GM12874 (cell line): ENCODE data around the gene USP17L12.
"Not testable (repeated sequence)": the region's sequence is repeated elsewhere in the genome, so short reads cannot be mapped to it uniquely, and the experiment has no call there.

Source experiments
- TF ChIP-seq, protein P1 (sequence below): IDR thresholded peaks from 2 replicates; pipeline ENCODE4 v1.5.1; 2011; ENCODE audit warnings: low read depth, mild to moderate bottlenecking, control low read depth, low read length, moderate library complexity; ENCODE audit not compliant: insufficient read depth

USP17L12 gene, protein sequence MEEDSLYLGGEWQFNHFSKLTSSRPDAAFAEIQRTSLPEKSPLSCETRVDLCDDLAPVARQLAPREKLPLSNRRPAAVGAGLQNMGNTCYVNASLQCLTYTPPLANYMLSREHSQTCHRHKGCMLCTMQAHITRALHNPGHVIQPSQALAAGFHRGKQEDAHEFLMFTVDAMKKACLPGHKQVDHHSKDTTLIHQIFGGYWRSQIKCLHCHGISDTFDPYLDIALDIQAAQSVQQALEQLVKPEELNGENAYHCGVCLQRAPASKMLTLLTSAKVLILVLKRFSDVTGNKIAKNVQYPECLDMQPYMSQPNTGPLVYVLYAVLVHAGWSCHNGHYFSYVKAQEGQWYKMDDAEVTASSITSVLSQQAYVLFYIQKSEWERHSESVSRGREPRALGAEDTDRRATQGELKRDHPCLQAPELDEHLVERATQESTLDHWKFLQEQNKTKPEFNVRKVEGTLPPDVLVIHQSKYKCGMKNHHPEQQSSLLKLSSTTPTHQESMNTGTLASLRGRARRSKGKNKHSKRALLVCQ

DNA sequence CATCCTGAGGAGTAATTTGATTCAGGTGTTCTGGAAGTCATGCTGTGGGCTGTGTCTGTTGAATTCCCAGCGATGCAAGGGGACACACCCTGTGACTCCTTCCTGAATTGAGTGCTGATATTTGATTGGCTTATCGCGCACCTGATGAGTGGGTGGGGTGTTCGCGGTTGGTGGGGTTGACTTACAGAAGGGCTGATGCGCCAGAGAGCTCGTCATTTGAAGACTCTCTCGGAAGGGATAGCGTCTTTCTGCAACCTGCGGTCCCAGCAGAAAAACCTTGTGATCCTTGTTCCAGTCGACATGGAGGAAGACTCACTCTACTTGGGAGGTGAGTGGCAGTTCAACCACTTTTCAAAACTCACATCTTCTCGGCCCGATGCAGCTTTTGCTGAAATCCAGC lies at the start of gene USP17L12:
TSS of gene USP17L12 (plus strand) at position 301 of the 400 bp plus-strand sequence. CDS start at position 301, 0 bp downstream.
- TF ChIP-seq, protein P1, sequence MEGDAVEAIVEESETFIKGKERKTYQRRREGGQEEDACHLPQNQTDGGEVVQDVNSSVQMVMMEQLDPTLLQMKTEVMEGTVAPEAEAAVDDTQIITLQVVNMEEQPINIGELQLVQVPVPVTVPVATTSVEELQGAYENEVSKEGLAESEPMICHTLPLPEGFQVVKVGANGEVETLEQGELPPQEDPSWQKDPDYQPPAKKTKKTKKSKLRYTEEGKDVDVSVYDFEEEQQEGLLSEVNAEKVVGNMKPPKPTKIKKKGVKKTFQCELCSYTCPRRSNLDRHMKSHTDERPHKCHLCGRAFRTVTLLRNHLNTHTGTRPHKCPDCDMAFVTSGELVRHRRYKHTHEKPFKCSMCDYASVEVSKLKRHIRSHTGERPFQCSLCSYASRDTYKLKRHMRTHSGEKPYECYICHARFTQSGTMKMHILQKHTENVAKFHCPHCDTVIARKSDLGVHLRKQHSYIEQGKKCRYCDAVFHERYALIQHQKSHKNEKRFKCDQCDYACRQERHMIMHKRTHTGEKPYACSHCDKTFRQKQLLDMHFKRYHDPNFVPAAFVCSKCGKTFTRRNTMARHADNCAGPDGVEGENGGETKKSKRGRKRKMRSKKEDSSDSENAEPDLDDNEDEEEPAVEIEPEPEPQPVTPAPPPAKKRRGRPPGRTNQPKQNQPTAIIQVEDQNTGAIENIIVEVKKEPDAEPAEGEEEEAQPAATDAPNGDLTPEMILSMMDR, result not testable (repeated sequence)

DNA sequence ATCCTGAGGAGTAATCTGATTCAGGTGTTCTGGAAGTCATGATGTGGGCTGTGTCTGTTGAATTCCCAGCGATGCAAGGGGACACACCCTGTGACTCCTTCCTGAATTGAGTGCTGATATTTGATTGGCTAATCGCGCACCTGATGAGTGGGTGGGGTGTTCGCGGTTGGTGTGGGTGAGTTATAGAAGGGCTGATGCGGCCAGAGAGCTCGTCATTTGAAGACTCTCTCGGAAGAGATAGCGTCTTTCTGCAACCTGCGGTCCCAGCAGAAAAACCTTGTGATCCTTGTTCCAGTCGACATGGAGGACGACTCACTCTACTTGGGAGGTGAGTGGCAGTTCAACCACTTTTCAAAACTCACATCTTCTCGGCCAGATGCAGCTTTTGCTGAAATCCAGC lies 9.6 kb upstream of the USP17L12 start, which contains the start of gene USP17L10:
TSS of gene USP17L10 (plus strand) at position 301 of the 400 bp plus-strand sequence. CDS start at position 301, 0 bp downstream.
- TF ChIP-seq, protein P1, result not testable (repeated sequence)

DNA sequence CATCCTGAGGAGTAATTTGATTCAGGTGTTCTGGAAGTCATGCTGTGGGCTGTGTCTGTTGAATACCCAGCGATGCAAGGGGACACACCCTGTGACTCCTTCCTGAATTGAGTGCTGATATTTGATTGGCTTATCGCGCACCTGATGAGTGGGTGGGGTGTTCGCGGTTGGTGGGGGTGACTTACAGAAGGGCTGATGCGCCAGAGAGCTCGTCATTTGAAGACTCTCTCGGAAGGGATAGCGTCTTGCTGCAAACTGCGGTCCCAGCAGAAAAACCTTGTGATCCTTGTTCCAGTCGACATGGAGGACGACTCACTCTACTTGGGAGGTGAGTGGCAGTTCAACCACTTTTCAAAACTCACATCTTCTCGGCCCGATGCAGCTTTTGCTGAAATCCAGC lies 4.8 kb upstream of the USP17L12 start, which contains the start of gene USP17L11:
TSS of gene USP17L11 (plus strand) at position 301 of the 400 bp plus-strand sequence. CDS start at position 301, 0 bp downstream.
- TF ChIP-seq, protein P1, result not testable (repeated sequence)

DNA sequence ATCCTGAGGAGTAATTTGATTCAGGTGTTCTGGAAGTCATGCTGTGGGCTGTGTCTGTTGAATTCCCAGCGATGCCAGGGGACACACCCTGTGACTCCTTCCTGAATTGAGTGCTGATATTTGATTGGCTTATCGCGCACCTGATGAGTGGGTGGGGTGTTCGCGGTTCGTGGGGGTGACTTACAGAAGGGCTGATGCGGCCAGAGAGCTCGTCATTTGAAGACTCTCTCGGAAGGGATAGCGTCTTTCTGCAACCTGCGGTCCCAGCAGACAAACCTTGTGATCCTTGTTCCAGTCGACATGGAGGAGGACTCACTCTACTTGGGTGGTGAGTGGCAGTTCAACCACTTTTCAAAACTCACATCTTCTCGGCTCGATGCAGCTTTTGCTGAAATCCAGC lies 4.6 kb downstream of the USP17L12 start, which contains the start of gene USP17L13:
TSS of gene USP17L13 (plus strand) at position 301 of the 400 bp plus-strand sequence. CDS start at position 301, 0 bp downstream.
- TF ChIP-seq, protein P1, result not testable (repeated sequence)

DNA sequence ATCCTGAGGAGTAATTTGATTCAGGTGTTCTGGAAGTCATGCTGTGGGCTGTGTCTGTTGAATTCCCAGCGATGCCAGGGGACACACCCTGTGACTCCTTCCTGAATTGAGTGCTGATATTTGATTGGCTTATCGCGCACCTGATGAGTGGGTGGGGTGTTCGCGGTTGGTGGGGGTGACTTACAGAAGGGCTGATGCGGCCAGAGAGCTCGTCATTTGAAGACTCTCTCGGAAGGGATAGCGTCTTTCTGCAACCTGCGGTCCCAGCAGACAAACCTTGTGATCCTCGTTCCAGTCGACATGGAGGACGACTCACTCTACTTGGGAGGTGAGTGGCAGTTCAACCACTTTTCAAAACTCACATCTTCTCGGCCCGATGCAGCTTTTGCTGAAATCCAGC lies 14.1 kb downstream of the USP17L12 start, which contains the start of gene USP17L15:
TSS of gene USP17L15 (plus strand) at position 301 of the 400 bp plus-strand sequence. CDS start at position 301, 0 bp downstream.
- TF ChIP-seq, protein P1, result not testable (repeated sequence)

DNA sequence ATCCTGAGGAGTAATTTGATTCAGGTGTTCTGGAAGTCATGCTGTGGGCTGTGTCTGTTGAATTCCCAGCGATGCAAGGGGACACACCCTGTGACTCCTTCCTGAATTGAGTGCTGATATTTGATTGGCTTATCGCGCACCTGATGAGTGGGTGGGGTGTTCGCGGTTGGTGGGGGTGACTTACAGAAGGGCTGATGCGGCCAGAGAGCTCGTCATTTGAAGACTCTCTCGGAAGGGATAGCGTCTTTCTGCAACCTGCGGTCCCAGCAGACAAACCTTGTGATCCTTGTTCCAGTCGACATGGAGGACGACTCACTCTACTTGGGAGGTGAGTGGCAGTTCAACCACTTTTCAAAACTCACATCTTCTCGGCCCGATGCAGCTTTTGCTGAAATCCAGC lies 23.6 kb downstream of the USP17L12 start, which contains the start of gene USP17L17:
TSS of gene USP17L17 (plus strand) at position 301 of the 400 bp plus-strand sequence. CDS start at position 301, 0 bp downstream.
- TF ChIP-seq, protein P1, result not testable (repeated sequence)
